ENCODE results near the gene ZG16B.
A peak's percentile ranks its signal among the peaks of the same experiment; 100 is the strongest.

Gene ZG16B
- 0 to 0.17 (median 0) reads per million in 3 donors for total RNA-seq

- no peaks in the 10 kb centered on the region for H3K4me1 ChIP-seq (ENCODE audit: control insufficient read depth, insufficient read depth, low read length, poor library complexity, severe bottlenecking)
- no peak for DNase-seq
- H3K9me3 ChIP-seq (ENCODE audit: control insufficient read depth, low read length) = no peaks in the 10 kb centered on the region
- no peak within 1 kb of the TSS for H3K4me3 ChIP-seq (ENCODE audit: insufficient read depth, low read depth, low read length, poor library complexity, severe bottlenecking)
- H3K36me3 ChIP-seq (ENCODE audit: control insufficient read depth, insufficient read depth, low read length) = no peaks in the 10 kb centered on the region
- H3K27me3 ChIP-seq (replicated peaks; ENCODE audit: control insufficient read depth, insufficient read depth, low read length, poor library complexity, severe bottlenecking) = no peaks in the 10 kb centered on the region
- H3K27ac ChIP-seq (ENCODE audit: insufficient read depth, low read length, poor library complexity, severe bottlenecking) = no peak within 1 kb of the TSS
Measured at GRCh38 chr16:2829501-2830354, at the start of gene ZG16B. ZG16B (plus strand) TSS chr16:2830303; CDS start chr16:2830442, 139 bp downstream.

- H3K9me3 ChIP-seq (ENCODE audit: control insufficient read depth, low read length) = no peaks in the 10 kb centered on the region
- peaks cover 26% of the 10 kb centered on the region for H3K4me1 ChIP-seq (ENCODE audit: control insufficient read depth, insufficient read depth, low read length, poor library complexity, severe bottlenecking)
- H3K27ac ChIP-seq (ENCODE audit: insufficient read depth, low read length, poor library complexity, severe bottlenecking) = no peak overlapping the region
- H3K4me3 ChIP-seq (ENCODE audit: insufficient read depth, low read depth, low read length, poor library complexity, severe bottlenecking) = no peak overlapping the region
- no peaks in the 10 kb centered on the region for H3K27me3 ChIP-seq (replicated peaks; ENCODE audit: control insufficient read depth, insufficient read depth, low read length, poor library complexity, severe bottlenecking)
- no peaks in the 10 kb centered on the region for H3K36me3 ChIP-seq (ENCODE audit: control insufficient read depth, insufficient read depth, low read length)
- no peak for DNase-seq
Measured at GRCh38 chr16:2782583-2783351, 47.3 kb upstream of the ZG16B start.

GRCh38 chr16:2783581-2784357, 46.3 kb upstream of the ZG16B start:
- Histone ChIP-seq H3K4me1 (ENCODE audit: control insufficient read depth, insufficient read depth, low read length, poor library complexity, severe bottlenecking) (peaks cover 18% of the 10 kb centered on the region), H3K9me3 (ENCODE audit: control insufficient read depth, low read length) (no peaks in the 10 kb centered on the region), H3K27me3 (replicated peaks; ENCODE audit: control insufficient read depth, insufficient read depth, low read length, poor library complexity, severe bottlenecking) (no peaks in the 10 kb centered on the region), H3K27ac (ENCODE audit: insufficient read depth, low read length, poor library complexity, severe bottlenecking) (no peak overlapping the region), H3K4me3 (ENCODE audit: insufficient read depth, low read depth, low read length, poor library complexity, severe bottlenecking) (no peak overlapping the region), H3K36me3 (ENCODE audit: control insufficient read depth, insufficient read depth, low read length) (no peaks in the 10 kb centered on the region)
- no peak for DNase-seq

GRCh38 chr16:2784358-2785100, 45.6 kb upstream of the ZG16B start:
- no peak overlapping the region for H3K27ac ChIP-seq (ENCODE audit: insufficient read depth, low read length, poor library complexity, severe bottlenecking)
- H3K27me3 ChIP-seq (replicated peaks; ENCODE audit: control insufficient read depth, insufficient read depth, low read length, poor library complexity, severe bottlenecking) = no peaks in the 10 kb centered on the region
- DNase-seq = no peak
- H3K9me3 ChIP-seq (ENCODE audit: control insufficient read depth, low read length) = no peaks in the 10 kb centered on the region
- H3K4me1 ChIP-seq (ENCODE audit: control insufficient read depth, insufficient read depth, low read length, poor library complexity, severe bottlenecking) = peaks cover 18% of the 10 kb centered on the region
- H3K4me3 ChIP-seq (ENCODE audit: insufficient read depth, low read depth, low read length, poor library complexity, severe bottlenecking) = peak overlapping the region; percentile 66
- H3K36me3 ChIP-seq (ENCODE audit: control insufficient read depth, insufficient read depth, low read length) = no peaks in the 10 kb centered on the region

- no peaks in the 10 kb centered on the region for H3K36me3 ChIP-seq (ENCODE audit: control insufficient read depth, insufficient read depth, low read length)
- no peak for DNase-seq
- H3K27ac ChIP-seq (ENCODE audit: insufficient read depth, low read length, poor library complexity, severe bottlenecking) = peak overlapping the region; percentile 13
- peak overlapping the region; percentile 66 for H3K4me3 ChIP-seq (ENCODE audit: insufficient read depth, low read depth, low read length, poor library complexity, severe bottlenecking)
- H3K27me3 ChIP-seq (replicated peaks; ENCODE audit: control insufficient read depth, insufficient read depth, low read length, poor library complexity, severe bottlenecking) = no peaks in the 10 kb centered on the region
- no peaks in the 10 kb centered on the region for H3K9me3 ChIP-seq (ENCODE audit: control insufficient read depth, low read length)
- peaks cover 18% of the 10 kb centered on the region for H3K4me1 ChIP-seq (ENCODE audit: control insufficient read depth, insufficient read depth, low read length, poor library complexity, severe bottlenecking)
Measured at GRCh38 chr16:2785101-2785991, 44.8 kb upstream of the ZG16B start.

GRCh38 chr16:2786061-2786825, 43.9 kb upstream of the ZG16B start:
- DNase-seq = no peak
- Histone ChIP-seq H3K4me3 (ENCODE audit: insufficient read depth, low read depth, low read length, poor library complexity, severe bottlenecking) (peak overlapping the region; percentile 66), H3K27me3 (replicated peaks; ENCODE audit: control insufficient read depth, insufficient read depth, low read length, poor library complexity, severe bottlenecking) (no peaks in the 10 kb centered on the region), H3K4me1 (ENCODE audit: control insufficient read depth, insufficient read depth, low read length, poor library complexity, severe bottlenecking) (peaks cover 18% of the 10 kb centered on the region), H3K9me3 (ENCODE audit: control insufficient read depth, low read length) (no peaks in the 10 kb centered on the region), H3K36me3 (ENCODE audit: control insufficient read depth, insufficient read depth, low read length) (no peaks in the 10 kb centered on the region), H3K27ac (ENCODE audit: insufficient read depth, low read length, poor library complexity, severe bottlenecking) (no peak overlapping the region)

GRCh38 chr16:2786826-2787151, 43.3 kb upstream of the ZG16B start:
- H3K27me3 ChIP-seq (replicated peaks; ENCODE audit: control insufficient read depth, insufficient read depth, low read length, poor library complexity, severe bottlenecking) = no peaks in the 10 kb centered on the region
- no peaks in the 10 kb centered on the region for H3K36me3 ChIP-seq (ENCODE audit: control insufficient read depth, insufficient read depth, low read length)
- H3K4me1 ChIP-seq (ENCODE audit: control insufficient read depth, insufficient read depth, low read length, poor library complexity, severe bottlenecking) = peaks cover 18% of the 10 kb centered on the region
- no peak for DNase-seq
- no peak overlapping the region for H3K4me3 ChIP-seq (ENCODE audit: insufficient read depth, low read depth, low read length, poor library complexity, severe bottlenecking)
- H3K27ac ChIP-seq (ENCODE audit: insufficient read depth, low read length, poor library complexity, severe bottlenecking) = no peak overlapping the region
- no peaks in the 10 kb centered on the region for H3K9me3 ChIP-seq (ENCODE audit: control insufficient read depth, low read length)

GRCh38 chr16:2787406-2787805, 42.7 kb upstream of the ZG16B start, which contains the start of gene PRSS33:
PRSS33 (minus strand) TSS chr16:2787560; CDS start chr16:2786547, 1,013 bp downstream.
- H3K4me1 ChIP-seq (ENCODE audit: control insufficient read depth, insufficient read depth, low read length, poor library complexity, severe bottlenecking) = peaks cover 18% of the 10 kb centered on the region
- no peak for DNase-seq
- no peaks in the 10 kb centered on the region for H3K36me3 ChIP-seq (ENCODE audit: control insufficient read depth, insufficient read depth, low read length)
- no peaks in the 10 kb centered on the region for H3K9me3 ChIP-seq (ENCODE audit: control insufficient read depth, low read length)
- no peak within 1 kb of the TSS for H3K27ac ChIP-seq (ENCODE audit: insufficient read depth, low read length, poor library complexity, severe bottlenecking)
- no peak within 1 kb of the TSS for H3K4me3 ChIP-seq (ENCODE audit: insufficient read depth, low read depth, low read length, poor library complexity, severe bottlenecking)
- no peaks in the 10 kb centered on the region for H3K27me3 ChIP-seq (replicated peaks; ENCODE audit: control insufficient read depth, insufficient read depth, low read length, poor library complexity, severe bottlenecking)
